DND-41 (cell line): ENCODE data around the gene RAB11FIP3.

Source experiments
- CTCF ChIP-seq: IDR thresholded peaks from 2 replicates; pipeline ENCODE4 v1.5.1; 2012; ENCODE audit warnings: borderline replicate concordance, low read length, moderate library complexity, mild to moderate bottlenecking; ENCODE audit not compliant: poor library complexity, severe bottlenecking; ENCODE audit errors: extremely low read depth
- EZH2 ChIP-seq: IDR thresholded peaks from 3 replicates; pipeline ENCODE4 v1.6.1; 2012; ENCODE audit warnings: borderline replicate concordance, low read depth, mild to moderate bottlenecking, moderate library complexity, low read length, inconsistent platforms; ENCODE audit not compliant: severe bottlenecking

GRCh38 chr16:544517-544916, 119.1 kb downstream of the RAB11FIP3 start:
- TF ChIP-seq CTCF (no peak), EZH2 (no peak)
